HG02798 (cell line): ENCODE data around the gene STAMBPL1.

ENCODE experiments used
- ATAC-seq: cut with Tn5 transposase; IDR thresholded peaks from one replicate; pipeline ENCODE4 v1.9.1; 2021; ENCODE audit warnings: mild to moderate bottlenecking; ENCODE audit not compliant: unreplicated experiment, poor library complexity

The STAMBPL1 gene

GRCh38 chr10:88941026-88941425, 61.0 kb downstream of the STAMBPL1 start:
- no peak for ATAC-seq

- no peak for ATAC-seq
Observed at GRCh38 chr10:88943778-88944177, 63.7 kb downstream of the STAMBPL1 start.

GRCh38 chr10:88944813-88945212, 64.8 kb downstream of the STAMBPL1 start:
- ATAC-seq, result no peak

GRCh38 chr10:88946200-88946599, 66.2 kb downstream of the STAMBPL1 start:
- no peak for ATAC-seq

GRCh38 chr10:88946965-88947590, 67.0 kb downstream of the STAMBPL1 start:
- ATAC-seq, result no peak

- ATAC-seq, result no peak
Observed at GRCh38 chr10:88949051-88949450, 69.0 kb downstream of the STAMBPL1 start.

- ATAC-seq, result no peak
Observed at GRCh38 chr10:88949912-88950837, 70.1 kb downstream of the STAMBPL1 start.

GRCh38 chr10:88952647-88953111, 72.6 kb downstream of the STAMBPL1 start, which contains the start of gene ACTA2:
Gene ACTA2, minus strand, starts transcription at chr10:88952773. Its CDS starts 3,843 bp downstream, at chr10:88948930.
- no peak for ATAC-seq

- no peak for ATAC-seq
Observed at GRCh38 chr10:88953662-88954061, 73.6 kb downstream of the STAMBPL1 start.

- no peak for ATAC-seq
Observed at GRCh38 chr10:88954458-88955083, 74.5 kb downstream of the STAMBPL1 start.

GRCh38 chr10:88957381-88957780, 77.3 kb downstream of the STAMBPL1 start:
- ATAC-seq, result no peak

GRCh38 chr10:88958721-88959120, 78.7 kb downstream of the STAMBPL1 start:
- no peak for ATAC-seq

GRCh38 chr10:88960802-88961201, 80.8 kb downstream of the STAMBPL1 start:
- no peak for ATAC-seq

GRCh38 chr10:88961266-88961665, 81.2 kb downstream of the STAMBPL1 start:
- ATAC-seq, result no peak

- no peak for ATAC-seq
Observed at GRCh38 chr10:88962336-88962735, 82.3 kb downstream of the STAMBPL1 start.

GRCh38 chr10:88963318-88963717, 83.3 kb downstream of the STAMBPL1 start:
- no peak for ATAC-seq

- no peak for ATAC-seq
Observed at GRCh38 chr10:88964360-88964759, 84.3 kb downstream of the STAMBPL1 start.

- no peak for ATAC-seq
Observed at GRCh38 chr10:88964869-88965415, 84.9 kb downstream of the STAMBPL1 start.

- no peak for ATAC-seq
Observed at GRCh38 chr10:88966797-88967196, 86.8 kb downstream of the STAMBPL1 start.

GRCh38 chr10:88968391-88968790, 88.3 kb downstream of the STAMBPL1 start:
- no peak for ATAC-seq
